Kidney epithelial cell (primary cell): ENCODE measurements around the gene THADA. TPM values are rescaled to one million over a fixed set of nuclear protein-coding genes. Genes with fewer than 3 reads are reported as not detected.

Experiments
- DNase-seq: peaks from one replicate; pipeline ENCODE4 v3.0.0-alpha.2; 2010; ENCODE audit warnings: low read depth
- H3K27me3 ChIP-seq: 2 replicates; pipeline ENCODE4 v1.6.0; 2011; ENCODE audit warnings: low read length; ENCODE audit not compliant: control insufficient read depth, insufficient read depth
- H3K36me3 ChIP-seq: 2 replicates; pipeline ENCODE4 v1.5.1; 2011; ENCODE audit warnings: low read length; ENCODE audit not compliant: control insufficient read depth, insufficient read depth
- H3K4me3 ChIP-seq: 2 replicates; pipeline ENCODE4 v1.5.1; 2011; ENCODE audit warnings: low read depth, mild to moderate bottlenecking, control low read depth, low read length
- CTCF ChIP-seq: IDR thresholded peaks from 2 replicates; pipeline ENCODE4 v1.5.1; 2011; ENCODE audit warnings: mild to moderate bottlenecking, moderate library complexity, low read length, control low read depth, inconsistent platforms; ENCODE audit not compliant: insufficient read depth, poor library complexity, severe bottlenecking
- total RNA-seq: library from RNA; depleted of rRNA; stranded (reverse); fragments of >200 nt; gene quantifications from 2 replicates; pipeline ENCODE4 v1.2.3, GENCODE V29; 2015

The THADA gene
- total RNA-seq, 1 donor from 2014 or later: 21.5 TPM

GRCh38 chr2:43238176-43238575, 357.7 kb downstream of the THADA start:
- TF ChIP-seq CTCF: no peak
- DNase-seq: no peak
- no peaks in the 10 kb centered on the region for H3K36me3 ChIP-seq
- no peak overlapping the region for H3K4me3 ChIP-seq
- no peaks in the 10 kb centered on the region for H3K27me3 ChIP-seq

DNA sequence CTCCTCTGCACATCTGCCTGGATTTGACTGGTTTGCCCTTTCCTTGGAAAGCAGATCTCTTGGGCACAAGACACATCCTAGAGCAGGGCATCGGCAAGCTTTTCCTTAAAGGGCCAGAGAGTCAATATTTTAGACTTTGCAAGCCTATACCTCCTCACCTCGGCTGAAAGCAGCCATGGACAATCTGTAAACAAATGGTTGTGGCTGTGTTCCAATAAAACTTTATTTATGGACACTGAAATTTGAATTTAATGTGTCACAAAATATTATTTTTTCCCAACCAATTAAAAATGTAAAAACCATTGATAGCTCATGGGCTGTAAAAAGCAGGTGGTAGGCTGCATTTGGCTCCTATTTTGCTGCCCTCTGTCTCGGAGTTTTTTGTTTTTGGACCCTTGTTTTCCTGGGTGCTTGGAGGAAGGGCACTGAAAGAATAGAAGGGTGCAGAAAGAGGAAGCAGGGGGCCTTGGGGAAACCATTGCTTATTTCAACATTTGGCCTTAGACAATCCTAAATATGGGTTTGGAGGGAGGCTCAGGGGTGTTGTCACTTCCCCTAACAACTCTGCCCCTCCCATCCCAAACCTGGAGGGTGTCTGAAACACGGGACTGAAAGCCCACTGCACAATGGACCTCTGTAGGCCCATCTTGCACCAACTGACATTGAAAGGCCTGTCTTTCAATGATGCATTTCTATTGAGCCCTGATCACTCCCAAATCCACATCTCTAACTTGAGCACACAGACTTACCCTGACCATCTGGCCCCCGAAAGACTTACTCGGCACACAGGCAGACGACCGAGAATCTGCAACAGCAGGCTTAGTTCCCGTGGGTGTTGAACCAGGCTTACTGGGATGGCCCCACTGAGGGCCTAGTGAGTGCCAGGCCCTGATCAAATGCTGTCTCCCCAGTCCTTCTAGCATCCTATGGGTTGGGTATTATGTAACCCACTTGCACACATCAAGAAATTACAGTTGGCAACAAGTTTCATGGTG, 362.3 kb downstream of the THADA start:
- DNase-seq: no peak
- Histone ChIP-seq H3K27me3 (no peaks in the 10 kb centered on the region), H3K36me3 (peaks cover 1% of the 10 kb centered on the region), H3K4me3 (no peak overlapping the region)
- no peak for TF ChIP-seq CTCF

DNA sequence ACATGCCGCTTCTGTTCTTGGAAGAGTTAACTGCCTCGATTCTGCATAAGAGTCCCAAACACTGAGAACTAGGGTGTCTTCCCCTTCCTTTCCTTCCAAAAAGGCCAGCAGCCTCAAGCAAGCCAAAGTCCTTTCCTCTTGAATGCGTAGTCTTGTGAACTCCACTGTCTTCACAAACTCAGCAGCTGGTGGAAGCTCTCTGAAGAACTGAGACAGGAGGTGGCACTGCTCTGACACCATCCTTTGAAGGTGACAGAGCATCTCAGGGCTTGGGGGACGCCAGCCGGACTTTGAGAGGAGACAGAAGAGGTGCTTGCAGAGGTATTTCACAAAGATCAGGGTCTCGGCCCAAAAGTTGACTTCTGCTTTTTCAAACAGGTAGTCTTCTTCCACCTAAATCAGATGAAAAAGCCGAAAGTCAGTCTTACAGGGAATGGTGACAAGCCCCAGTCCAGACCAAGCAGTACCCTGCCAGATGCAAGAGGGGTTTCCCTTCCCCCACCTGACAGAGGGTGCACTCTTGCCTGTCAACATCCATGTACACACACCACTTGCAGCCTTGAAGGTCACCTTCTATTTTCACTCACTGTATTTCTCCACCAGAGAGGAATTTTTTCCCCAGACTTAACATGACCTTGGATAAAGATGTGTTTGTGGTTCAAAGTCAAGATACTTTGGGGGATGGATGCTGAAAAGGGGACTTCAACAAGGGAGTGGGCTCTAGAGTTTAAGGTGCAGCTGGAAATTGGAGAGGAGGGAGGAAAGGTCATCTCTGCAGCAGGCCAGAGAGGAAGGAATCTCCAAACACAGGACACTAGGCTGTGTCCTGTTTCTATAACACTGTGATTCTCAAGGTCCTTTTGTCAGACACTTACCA, 364.6 kb downstream of the THADA start:
- no peak for TF ChIP-seq CTCF
- no peak for DNase-seq
- peaks cover 1% of the 10 kb centered on the region for H3K36me3 ChIP-seq
- H3K4me3 ChIP-seq: no peak overlapping the region
- H3K27me3 ChIP-seq: no peaks in the 10 kb centered on the region

DNA sequence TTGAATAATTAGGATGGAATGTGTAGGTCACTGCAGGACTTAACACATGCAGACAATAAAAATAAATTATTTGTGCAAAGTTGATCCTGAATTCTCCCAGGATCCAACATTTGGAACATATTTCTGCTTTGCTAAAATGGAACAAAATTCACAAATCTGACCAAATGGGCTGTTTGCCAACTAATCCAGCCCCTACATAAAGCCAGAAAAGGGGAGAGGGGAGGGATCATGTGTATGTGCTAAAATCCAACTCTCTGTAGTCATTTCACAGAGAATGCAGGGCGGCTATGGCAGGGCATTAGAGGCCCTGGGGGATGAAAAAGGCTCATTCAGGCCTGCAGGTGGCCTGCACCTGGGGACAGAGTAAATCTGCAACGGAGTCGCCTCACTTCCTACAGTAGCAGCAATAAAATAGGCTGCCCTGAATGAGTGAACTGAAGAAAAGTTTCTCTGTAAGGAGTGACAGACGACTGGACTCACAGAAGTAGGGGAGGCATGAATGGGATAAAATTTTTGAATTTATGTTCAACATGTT, 365.4 kb downstream of the THADA start:
- Histone ChIP-seq H3K36me3 (peaks cover 1% of the 10 kb centered on the region), H3K4me3 (no peak overlapping the region), H3K27me3 (no peaks in the 10 kb centered on the region)
- no peak for DNase-seq
- TF ChIP-seq CTCF: no peak

- H3K27me3 ChIP-seq: no peaks in the 10 kb centered on the region
- peaks cover 3% of the 10 kb centered on the region for H3K36me3 ChIP-seq
- H3K4me3 ChIP-seq: no peak overlapping the region
- no peak for TF ChIP-seq CTCF
- DNase-seq: no peak
These were observed 366.8 kb downstream of the THADA start for GRCh38 chr2:43228756-43229659.
